Ramos (cell line): ENCODE data around the gene LEP.

ENCODE experiments used
- in situ Hi-C: fragments of 300-500 bp; cut with MboI; formaldehyde crosslinking; loops from one replicate; pipeline ENCODE4 v1.14.3; 2022; ENCODE audit warnings: low sequenced_read_pairs; ENCODE audit not compliant: unreplicated experiment

The LEP gene

DNA sequence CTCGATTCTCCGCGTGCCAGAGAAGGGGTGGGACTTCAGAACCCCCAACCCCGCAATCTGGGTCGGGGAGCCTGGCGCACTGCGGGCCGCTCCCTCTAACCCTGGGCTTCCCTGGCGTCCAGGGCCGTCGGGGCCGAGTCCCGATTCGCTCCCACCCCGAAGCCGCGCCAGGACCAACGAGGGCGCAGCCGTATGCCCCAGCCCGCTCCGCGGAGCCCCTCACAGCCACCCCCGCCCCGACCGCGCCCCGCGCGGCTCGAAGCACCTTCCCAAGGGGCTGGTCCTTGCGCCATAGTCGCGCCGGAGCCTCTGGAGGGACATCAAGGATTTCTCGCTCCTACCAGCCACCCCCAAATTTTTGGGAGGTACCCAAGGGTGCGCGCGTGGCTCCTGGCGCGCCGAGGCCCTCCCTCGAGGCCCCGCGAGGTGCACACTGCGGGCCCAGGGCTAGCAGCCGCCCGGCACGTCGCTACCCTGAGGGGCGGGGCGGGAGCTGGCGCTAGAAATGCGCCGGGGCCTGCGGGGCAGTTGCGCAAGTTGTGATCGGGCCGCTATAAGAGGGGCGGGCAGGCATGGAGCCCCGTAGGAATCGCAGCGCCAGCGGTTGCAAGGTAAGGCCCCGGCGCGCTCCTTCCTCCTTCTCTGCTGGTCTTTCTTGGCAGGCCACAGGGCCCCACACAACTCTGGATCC lies at the start of gene LEP:
TSS of gene LEP (plus strand) at position 583 of the 691 bp plus-strand sequence. CDS start 10,741 bp downstream, outside the sequence.
- in situ Hi-C loops: no loop called here

DNA sequence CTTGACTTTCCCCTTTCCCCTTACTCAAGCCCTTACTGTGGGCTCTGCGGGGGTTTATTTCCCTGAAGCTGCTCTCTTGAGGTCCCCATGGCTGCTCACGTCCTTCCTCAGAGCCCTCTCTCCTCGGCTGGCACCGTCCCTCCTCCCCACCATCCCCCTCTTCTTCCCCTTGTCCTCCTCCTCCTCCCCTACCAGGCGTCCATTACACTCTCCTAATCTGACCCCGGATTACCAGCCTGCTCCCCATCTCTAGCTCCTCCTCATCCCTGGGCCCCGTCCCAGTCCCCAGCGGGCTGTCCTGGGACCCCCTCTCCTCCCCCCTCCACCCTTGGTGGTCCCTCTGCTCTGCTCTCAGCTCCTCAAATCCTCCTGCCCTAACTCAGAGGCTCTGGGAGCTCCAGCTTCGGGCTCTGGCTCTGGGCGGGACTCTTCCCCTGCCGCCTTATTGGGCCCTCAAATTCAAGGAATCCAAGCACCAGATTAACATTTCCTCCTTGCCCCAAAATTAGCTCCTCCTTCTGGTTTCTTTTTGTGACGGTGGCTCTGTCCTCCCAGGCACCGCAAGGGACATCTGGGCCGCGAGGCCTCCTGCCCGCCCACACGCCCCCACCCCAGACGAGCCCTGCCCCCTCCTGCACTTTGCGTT lies 48.5 kb upstream of the LEP start:
- in situ Hi-C loops: no loop called here

DNA sequence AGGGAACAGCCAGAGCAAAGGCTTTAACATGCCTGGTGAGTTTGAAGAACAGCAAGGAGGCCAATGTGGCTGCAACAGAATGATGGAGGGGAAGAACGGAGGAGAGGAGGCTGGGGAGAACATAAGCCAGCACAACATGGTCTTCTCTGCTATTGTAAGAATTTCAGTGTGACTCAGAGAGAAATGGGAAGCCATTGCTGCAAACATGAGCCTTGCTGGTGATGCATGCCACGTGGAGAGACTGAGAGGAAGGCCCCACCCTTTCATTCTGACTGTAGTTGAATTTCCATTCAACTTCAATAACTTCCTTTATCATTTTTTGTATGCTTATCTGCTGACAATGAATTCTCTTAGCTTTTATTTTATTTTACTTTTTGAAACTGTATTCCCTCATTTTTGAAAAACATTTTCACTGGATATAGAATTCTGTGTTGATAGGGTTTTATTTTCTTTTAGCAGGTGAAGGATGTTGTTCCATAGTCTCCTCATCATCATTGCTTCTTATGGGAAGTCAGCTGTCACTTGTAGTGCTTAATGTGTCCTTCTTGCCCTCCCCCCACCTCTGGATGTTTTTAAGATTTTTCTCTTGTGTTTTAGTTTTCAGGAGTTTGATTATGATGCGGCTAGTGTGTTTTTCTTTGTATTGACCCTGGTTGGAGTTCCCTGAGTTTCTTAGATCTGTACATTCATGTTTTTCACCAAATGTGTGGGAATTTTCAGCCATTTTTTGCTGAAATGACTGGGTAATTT lies 46.4 kb upstream of the LEP start:
- in situ Hi-C loops: no loop called here

DNA sequence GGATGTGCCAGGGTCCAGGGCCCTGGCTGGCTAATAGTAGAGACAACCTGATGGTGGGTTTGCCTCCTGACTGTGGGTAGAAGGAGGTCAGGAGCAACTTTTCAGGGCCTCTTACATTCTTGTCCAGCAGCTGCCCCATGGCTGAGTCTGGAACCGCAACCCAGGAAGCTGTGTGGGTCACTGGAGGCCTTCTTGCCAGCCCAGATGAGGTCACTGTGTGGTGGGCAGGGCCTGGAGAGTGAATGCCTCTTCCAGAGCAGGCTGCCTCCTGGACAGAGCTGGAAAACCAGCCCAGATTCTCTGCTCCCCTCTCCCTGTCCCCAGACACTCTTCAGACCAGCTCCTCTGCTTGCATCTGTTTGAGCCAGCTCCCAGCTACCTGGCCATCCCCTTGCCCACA lies 43.5 kb upstream of the LEP start:
- in situ Hi-C loops: no loop called here

DNA sequence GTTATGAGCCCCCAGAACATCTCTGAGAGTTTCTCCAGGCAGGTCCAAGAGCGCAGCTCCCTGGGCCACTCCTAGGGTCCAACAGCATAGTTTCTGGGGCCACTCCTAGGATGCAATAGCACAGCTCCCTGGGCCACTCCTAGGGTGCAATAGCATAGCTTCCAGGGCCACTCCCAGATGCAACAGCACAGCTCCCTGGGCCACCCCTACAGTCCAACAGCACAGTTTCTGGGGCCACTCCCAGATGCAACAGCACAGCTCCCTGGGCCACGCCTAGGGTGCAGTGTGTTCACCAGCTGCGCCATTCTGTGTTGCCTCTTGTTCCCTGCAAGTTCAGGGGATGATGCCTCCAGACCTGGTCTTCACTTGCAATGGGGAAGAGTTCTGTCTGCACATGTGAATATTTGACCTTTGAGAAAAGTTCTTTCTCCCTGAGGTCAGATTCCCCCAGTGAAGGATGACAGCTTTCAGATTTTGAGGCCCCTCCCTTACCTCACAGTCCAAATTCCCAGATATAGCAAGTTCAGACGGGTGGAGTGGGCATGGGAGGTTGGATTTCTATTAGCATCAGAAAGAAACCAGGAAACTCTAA lies 43.0 kb upstream of the LEP start:
- in situ Hi-C loops: no loop called here

DNA sequence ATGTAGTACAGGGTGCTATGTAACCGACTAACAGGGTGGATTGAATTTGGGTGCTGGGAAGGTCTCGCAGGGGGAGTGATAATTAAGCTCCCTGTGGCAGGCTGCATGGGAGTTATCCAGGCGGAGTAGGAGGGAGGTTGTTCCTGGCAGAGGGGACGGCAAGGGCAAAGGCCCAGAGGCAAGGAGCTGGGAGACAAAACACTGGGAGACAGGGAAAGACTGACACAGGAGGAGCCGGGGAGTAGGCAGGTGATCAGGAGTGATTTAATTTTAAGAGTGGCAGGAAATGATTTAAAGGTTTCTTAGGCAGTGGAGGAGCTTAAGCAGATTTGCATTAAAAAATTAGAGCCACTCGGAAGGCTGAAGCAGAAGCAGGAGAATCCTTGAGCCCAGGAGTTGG lies 40.7 kb upstream of the LEP start:
- in situ Hi-C loops: loop anchor here (10.0 kb wide), 1 partner anchor 486 kb away; no protein-coding TSS in a partner anchor

DNA sequence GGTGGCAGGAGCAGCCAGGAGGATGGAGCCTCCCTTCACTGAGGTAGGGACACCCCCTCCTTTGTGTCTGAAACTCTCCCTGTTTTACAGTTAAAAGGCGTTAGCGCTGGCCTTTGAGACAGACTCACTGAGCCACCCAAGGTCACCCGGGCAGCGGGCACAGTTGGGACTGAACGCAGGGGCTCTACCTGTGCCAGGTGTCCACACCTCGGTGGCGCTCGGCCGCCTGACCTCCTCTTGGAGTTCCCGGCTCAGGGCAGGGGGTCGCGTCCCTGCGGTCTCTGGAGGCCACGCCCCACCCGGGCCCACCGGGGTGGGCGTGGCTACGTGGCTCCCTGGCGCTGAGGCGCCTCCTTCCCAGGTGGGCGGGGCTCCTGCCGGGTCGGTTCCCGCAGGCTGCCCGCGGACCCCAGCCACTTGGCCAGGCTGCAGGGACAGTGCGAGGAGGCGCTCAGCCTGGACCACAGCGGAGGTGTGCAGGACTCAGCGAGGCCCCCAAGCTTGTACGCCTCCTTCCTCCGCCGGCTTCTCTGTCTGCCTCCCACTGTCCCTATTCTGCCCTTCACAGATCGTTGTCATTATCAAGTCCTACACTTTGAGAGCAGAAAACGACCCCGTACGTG lies 39.9 kb upstream of the LEP start:
- in situ Hi-C loops: loop anchor here (10.0 kb wide), 1 partner anchor 486 kb away; no protein-coding TSS in a partner anchor

DNA sequence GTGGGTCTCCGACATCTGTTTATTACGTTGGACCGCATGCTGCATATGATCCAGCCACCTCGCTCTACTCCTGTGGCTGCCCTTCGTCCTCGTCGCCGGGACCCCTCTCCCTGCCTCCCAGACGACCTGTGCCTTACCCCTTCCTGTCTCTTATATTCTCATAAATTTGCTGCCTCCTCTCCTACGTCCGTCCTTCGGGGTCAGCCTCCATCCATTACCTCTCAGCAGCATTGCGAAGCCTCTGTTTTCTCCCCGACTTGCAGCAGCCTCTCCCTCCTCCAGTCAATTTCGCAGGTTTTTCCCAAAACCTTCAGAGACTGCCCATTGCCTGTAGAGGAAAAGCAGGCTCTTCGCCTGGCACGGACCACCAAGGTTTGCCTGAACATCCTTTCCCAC lies 39.4 kb upstream of the LEP start:
- in situ Hi-C loops: loop anchor here (10.0 kb wide), 1 partner anchor 487 kb away; no protein-coding TSS in a partner anchor

DNA sequence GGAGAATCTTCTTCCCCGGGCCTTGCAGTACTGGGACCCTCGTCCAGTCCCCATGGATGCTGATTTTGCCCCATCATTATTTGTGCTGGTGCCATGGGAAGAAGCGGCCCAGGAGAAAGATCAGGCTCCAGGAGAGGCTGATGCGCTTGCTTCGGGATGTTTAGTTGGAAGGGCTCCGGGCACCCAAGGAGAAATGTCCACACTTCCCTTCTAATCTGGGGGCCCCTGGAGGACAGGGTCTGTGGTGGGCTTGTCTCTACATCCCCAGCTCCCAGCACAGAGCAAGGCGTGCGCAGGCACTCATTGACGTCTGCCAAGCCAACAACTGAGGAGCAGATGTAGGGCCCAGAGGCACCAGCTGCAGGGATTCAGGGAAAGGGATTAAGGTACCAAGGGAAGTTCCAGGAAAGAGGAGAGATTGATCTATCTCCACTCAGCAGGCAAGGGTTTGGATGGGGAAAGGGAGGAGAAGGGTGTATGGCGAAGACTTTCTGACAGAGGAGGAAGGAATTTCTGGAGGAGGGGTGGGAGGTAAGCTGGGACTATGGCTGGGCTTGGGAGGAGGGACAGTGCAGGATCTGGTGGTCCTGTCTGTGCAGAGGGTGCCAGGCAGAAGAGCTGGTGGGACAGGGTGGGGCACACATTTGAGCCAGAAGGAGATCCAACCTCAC lies 38.7 kb upstream of the LEP start:
- in situ Hi-C loops: loop anchor here (10.0 kb wide), 1 partner anchor 488 kb away; no protein-coding TSS in a partner anchor

DNA sequence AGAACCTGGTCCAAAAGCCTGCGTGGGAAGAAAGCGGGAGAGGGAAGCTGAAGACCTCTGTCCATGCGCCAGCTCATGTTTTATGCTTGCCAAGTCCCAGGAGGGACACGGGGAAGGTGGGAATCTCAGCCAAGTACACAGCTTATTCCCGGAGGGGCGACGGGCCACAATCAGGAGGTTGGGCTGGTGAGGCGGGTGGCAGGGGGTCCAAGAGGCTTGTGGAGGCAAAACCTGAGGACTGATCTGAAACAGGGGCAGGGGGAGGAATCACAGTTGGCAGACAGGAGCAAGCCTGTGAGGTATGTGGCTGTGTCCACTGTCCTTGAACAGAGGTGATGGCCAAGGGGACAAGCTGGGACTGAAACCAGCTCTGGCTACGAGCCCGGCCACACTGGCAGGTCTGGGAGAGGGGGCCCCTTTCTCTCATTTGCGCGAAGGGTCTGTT lies 38.0 kb upstream of the LEP start:
- in situ Hi-C loops: loop anchor here (10.0 kb wide), 1 partner anchor 488 kb away; no protein-coding TSS in a partner anchor

DNA sequence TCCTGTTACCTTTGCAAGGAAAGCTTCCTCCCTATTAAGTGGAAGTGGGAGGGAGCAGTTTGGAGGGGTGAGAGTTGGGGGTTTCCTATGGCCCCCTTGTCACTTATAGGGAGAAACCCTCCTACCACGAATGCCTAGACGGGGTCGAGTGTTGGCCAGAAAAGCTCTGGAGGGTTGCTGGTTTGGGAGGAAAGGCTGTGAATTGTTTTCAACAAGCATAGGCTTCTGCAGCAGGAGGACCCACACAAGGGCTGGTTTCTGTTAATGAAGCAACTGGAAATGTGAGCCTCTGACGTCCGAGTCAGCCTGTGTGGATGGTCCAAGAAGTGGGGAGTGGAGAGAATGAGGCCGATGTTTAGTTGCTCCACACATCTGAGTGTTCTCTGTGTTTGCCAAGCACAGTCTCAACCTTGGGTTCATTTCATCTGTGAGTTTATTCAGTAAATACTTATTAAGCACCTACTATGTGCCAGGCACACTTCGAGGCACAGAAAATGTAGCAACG lies 37.3 kb upstream of the LEP start:
- in situ Hi-C loops: loop anchor here (10.0 kb wide), 1 partner anchor 489 kb away; no protein-coding TSS in a partner anchor

DNA sequence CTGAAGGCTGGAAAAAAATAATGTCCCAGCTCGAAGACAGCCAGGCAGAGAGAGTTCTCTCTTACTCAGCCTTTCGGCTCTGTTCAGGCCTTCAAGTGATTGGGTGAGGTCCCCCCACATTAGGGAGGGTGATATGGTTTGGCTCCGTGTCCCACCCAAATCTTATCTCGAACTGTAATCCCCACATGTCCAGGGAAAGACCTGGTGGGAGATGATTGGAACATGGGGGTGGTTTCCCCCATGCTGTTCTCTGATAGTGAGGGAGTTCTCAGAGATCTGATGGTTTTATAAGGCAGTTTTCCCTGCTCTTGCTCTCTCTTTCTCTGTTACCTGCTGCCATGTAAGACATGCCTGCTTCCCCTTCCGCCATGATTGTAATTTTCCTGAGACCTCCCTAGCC lies 36.6 kb upstream of the LEP start:
- in situ Hi-C loops: loop anchor here (10.0 kb wide), 1 partner anchor 490 kb away; no protein-coding TSS in a partner anchor

DNA sequence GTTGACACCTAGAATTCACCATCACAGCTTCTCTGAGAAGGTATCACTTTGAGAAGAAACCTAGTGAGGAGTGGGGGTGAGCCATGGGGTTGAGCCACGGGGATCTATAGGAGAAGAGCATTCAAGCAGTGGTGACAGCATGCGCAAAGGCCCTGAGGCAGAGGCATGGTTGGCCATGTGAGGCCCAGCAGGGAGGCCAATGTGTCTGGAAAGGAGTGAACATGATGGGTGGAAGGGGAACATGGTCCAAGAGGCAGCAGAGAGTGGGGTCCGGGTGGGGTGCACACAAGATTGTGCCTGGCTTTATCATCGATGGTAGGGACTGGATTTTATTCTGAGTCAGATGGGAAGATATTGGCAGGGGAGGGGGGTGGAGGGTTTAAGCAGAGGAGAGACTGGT lies 36.0 kb upstream of the LEP start:
- in situ Hi-C loops: loop anchor here (10.0 kb wide), 1 partner anchor 490 kb away; no protein-coding TSS in a partner anchor

DNA sequence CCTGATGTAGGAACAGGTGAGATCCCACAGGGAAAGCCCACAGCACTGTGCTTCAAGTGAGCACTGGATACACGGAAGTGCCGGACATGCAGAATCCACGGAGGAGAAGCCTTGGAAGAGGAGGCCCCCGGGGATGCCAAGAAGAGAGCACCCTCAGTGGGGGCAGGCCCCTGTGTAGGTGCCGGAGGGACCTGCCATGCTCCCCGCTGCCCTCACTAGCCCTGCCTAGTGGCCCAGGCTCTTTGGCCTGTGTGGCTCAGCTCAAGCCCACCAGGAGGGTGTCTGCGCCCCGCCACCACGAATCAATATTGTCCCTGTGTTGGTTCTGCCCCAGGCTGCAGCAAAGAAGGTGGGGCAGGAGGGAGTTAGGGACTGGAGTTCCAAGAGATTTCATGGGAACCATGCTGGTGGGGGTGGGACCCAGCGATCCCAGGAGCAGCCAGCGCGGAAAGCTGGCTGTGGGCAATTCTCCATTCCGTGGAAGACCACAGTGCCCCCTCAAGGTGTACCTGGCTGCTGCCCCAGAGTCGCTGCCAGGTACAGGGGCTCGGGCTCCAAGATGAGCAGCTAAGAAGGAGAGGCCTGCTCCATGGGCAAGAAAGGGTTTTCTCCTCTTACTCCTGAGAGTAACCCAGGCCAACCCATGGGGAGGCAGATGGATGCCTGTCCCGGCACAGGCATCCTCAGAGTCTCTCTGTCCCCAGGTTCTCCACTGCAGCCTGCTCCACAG lies 34.9 kb upstream of the LEP start:
- in situ Hi-C loops: loop anchor here (10.0 kb wide), 1 partner anchor 491 kb away; no protein-coding TSS in a partner anchor

DNA sequence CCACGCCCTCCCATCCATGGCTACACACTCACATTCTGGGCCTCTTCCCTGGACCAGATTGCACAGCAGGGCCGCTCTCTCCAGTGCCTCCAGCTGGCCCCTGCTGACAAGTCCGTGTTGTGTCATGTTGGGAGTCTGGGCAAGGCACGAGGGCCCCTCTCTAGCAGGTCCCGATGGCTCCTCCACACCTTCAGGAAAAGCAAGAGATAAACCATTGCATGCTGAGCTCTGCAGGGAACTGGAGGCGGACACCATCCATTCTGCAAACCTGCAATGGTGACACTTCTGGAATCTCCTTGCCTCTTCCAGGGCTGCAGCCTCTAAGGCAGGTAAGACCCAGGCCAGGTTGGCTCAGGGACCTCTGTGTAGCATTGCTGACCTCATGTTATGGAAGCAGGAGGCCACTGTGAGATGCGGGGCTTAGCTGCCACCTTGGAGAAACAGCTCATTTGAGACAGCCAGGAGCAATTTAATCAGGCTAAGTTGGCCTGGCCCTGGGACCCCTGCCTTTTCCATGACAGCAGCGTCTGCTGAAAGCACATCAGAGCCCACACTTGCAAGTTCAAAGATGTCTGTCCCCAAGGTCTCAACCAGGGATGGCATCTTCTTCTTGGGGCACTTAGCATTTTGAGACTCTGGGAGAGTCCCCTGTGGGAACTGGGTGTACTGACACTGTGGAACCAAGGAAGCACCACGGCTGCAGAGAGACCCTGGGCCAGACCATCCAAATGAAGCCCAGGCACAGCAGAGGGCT lies 34.2 kb upstream of the LEP start:
- in situ Hi-C loops: loop anchor here (10.0 kb wide), 1 partner anchor 492 kb away; no protein-coding TSS in a partner anchor

DNA sequence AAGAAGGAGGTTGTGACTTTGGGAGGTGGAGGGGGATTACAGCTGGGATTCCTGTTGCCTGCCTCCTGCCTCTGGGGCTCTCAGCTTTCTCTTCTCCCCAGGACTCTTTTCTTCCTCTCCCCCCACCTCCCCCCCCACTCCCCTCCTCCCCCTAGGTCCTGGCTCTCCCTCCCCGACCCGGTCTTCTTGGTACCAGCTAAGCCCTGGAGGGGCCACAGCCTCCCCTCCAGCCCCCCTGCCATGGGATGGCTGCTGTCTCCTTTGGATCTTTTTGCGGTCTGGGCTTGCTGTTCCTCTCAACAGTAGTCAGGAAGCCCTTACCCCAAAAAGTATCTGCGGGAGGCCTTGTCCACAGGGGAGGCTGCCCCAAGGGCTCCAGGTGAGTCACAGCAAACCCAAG lies 33.5 kb upstream of the LEP start:
- in situ Hi-C loops: loop anchor here (10.0 kb wide), 1 partner anchor 493 kb away; no protein-coding TSS in a partner anchor

DNA sequence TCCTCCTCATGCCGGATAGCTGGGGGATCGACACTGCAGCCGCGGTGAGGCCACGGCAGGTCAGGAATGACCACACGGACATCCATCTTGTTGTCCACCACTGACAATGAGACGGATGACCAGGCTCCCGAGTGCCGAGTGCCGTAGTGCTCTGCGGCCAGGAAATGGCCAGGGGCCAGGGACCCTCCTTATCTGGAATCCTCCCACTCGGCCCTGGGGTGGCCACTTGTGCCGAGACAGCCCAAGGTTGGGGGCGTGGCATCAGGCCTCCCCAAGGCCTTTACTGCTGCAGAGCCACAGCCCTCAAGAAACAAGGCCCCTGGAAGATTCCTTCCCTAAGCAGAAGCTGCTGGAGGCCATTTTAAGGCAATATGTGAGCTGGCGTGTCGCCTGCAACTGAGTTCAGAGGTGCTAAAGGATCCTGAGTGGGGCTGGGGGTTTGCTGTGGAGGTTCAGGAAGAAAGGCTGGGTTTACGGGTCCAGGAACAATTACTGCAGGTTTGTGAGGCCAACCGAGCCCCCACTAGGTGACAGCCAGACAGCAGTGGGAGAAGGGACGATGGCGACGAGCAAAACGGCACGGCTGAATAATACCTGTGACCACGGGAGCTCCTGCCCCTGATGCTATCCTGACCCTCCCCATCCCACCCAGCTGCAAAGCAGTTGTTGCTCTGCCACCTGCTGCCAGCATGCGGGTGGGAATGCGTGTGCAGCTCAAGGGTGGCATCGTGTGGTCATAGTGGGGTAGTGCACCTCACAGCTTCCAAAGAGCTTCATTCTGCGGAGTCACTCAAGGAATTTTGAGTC lies 31.6 kb upstream of the LEP start:
- in situ Hi-C loops: loop anchor here (10.0 kb wide), 1 partner anchor 495 kb away; no protein-coding TSS in a partner anchor
